GM12891 (cell line): ENCODE measurements around the gene PDZD7.

Experiments
- DNase-seq: peaks from one replicate; pipeline ENCODE4 v3.0.0; 2011; ENCODE audit warnings: low spot score; ENCODE audit not compliant: insufficient read length
- FAIRE-seq: peaks from 2 replicates; lab custom pipeline; 2011; peaks lifted over from hg19 to GRCh38; lab: Jason Lieb, UNC
- PAX5 ChIP-seq: IDR thresholded peaks from 2 replicates; pipeline ENCODE4 v1.6.1; 2011; ENCODE audit warnings: low read length, moderate library complexity, mild to moderate bottlenecking; ENCODE audit not compliant: insufficient read depth, severe bottlenecking
- POLR2A ChIP-seq: IDR thresholded peaks from 2 replicates; pipeline ENCODE4 v1.6.1; 2011; ENCODE audit warnings: low read depth, low read length, control low read depth
- POLR2AphosphoS5 ChIP-seq: IDR thresholded peaks from 2 replicates; pipeline ENCODE4 v1.6.1; 2011; ENCODE audit warnings: low read depth, low read length, control low read depth
- POU2F2 ChIP-seq: IDR thresholded peaks from 2 replicates; pipeline ENCODE4 v1.6.1; 2011; ENCODE audit warnings: low read depth, mild to moderate bottlenecking, control low read depth, low read length, moderate library complexity
- SPI1 ChIP-seq: IDR thresholded peaks from 2 replicates; pipeline ENCODE4 v1.6.1; 2011; ENCODE audit warnings: low read depth, low read length, control low read depth
- TAF1 ChIP-seq: IDR thresholded peaks from 2 replicates; pipeline ENCODE4 v1.6.1; 2011; ENCODE audit warnings: low read depth, low read length, control low read depth

The PDZD7 gene

DNA sequence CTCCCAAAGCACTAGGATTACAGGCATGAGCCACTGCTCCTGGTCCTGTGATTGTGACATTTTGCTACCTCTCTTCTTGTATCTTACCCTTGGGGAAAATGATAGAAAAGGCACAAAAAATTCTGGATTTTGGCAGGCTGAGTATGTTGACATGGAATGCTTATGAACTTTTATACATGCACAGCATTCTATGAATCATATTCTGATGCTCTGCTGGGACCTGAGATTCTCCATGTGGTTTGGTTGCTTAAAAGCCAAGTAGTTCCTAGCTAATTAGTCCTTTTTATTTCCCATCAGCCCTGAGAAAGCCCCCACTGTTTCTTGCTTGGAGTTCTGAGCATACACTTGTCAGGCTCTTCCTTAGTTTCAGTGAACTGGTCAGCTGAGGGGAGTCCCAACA lies 22.6 kb upstream of the PDZD7 start:
- TF ChIP-seq POLR2A (no peak), SPI1 (no peak)
- DNase-seq, result no peak
- FAIRE-seq, result no peak

- no peak for DNase-seq
- TF ChIP-seq POLR2AphosphoS5 (no peak), POU2F2 (no peak), PAX5 (no peak), POLR2A (no peak), TAF1 (no peak), SPI1 (no peak)
- no peak for FAIRE-seq
Measured at GRCh38 chr10:101052285-101052684, 21.4 kb upstream of the PDZD7 start.

DNA sequence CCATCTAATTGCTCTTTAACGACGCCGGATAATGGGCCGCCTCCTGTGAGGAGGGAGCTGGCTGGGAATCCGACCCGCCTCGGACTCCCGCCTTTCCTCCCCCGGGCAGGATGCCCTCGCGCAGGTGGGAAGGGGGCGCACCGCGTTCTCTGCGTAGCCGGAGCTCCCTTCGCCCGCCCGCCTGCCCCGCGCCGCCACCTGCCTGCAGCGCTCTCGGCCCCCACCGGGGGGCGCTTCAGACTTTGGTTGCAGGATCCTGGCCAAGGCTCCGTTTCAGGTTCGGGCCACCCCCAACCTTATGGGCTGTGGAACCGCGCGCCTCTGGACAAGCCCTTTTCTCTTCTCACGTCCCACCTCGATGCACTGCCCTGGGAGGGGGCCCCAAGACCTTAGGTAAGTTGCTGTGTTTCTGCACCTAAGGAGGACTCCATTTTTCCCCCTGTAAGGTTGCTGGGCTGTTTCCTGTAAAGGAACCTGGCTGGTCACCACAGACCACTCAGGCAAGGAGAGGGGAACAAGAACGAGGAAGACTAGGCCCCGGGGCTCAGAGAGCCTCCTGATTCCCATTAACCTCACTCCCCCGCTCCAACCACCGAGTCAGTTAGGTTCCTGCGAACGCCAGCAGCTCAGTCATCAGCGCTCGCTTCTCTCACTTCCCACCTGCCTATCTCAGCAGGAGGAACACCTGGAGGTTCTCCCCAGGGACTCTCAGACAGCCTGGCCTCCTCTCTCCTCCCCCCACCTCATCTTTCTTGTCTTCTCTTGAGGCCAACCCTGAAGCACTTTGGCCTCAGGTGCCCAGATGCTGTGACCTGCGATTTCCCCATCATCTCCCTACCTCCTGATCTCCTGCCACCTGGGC lies 19.5 kb upstream of the PDZD7 start:
- TF ChIP-seq POLR2A (no peak), PAX5 (no peak), SPI1 (no peak), POLR2AphosphoS5 (no peak), TAF1 (no peak), POU2F2 (no peak)
- peak; percentile 78 for DNase-seq
- FAIRE-seq, result peak; percentile 72

- DNase-seq, result no peak
- FAIRE-seq, result no peak
- TF ChIP-seq SPI1 (no peak), PAX5 (no peak), POLR2A (no peak), POU2F2 (no peak), TAF1 (no peak), POLR2AphosphoS5 (no peak)
Measured at GRCh38 chr10:101047961-101048892, 17.3 kb upstream of the PDZD7 start.

GRCh38 chr10:101047268-101047667 lies 16.3 kb upstream of the PDZD7 start:
- no peak for FAIRE-seq
- no peak for DNase-seq
- TF ChIP-seq POLR2A (no peak), POLR2AphosphoS5 (no peak), SPI1 (no peak), POU2F2 (no peak), PAX5 (no peak), TAF1 (no peak)

DNA sequence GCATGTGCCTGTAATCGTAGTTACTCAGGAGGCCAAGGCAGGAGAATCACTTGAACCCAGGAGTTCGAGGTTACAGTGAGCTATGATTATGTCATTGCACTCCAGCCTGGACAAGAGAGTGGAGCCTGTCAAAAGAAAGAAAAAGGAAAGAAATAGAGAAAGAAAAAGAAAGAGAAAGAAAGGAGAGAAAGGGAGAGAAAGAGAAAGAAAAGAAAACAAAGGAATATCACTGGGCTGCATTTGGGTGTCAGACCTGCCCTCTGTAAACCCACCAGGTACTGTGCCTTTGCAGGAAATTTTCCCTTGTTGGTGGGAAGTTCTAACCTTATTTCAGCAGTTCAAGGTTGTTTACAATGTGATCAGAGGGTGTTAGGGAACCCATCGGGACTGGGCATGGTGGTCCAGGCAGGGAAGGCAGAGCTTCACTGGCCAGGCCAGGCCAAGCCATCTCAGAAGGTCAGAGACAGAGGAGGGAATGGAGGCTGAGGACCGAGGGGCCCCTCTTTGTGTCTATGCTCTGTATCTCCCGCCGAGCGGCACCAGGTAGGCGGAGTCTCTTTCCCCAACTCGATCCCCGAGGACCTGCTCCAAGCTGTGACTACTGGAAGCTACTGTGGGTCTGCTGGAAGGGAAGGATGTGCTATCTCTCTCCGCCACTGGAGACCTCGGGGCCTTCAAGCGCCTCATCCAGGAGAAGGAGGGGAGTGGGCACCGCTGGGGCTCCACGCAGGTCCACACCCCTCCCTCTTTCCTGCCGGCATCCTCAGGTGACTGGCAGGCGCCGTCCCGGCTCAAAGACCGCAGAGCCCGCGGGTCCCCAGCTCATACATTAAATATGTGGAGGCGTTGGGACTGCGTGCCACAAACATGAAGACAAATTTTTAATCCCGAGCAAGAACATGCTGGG lies 15.7 kb upstream of the PDZD7 start:
- FAIRE-seq (no peak), DNase-seq (no peak)
- no peak for TF ChIP-seq POLR2AphosphoS5
- TF ChIP-seq POLR2A, result no peak
- TF ChIP-seq PAX5, result no peak
- TF ChIP-seq TAF1, result no peak
- no peak for TF ChIP-seq POU2F2
- TF ChIP-seq SPI1, result no peak

- TF ChIP-seq PAX5 (no peak), SPI1 (no peak), POU2F2 (no peak), POLR2A (no peak), TAF1 (no peak), POLR2AphosphoS5 (no peak)
- no peak for FAIRE-seq
Measured at GRCh38 chr10:101044117-101044516, 13.2 kb upstream of the PDZD7 start.

GRCh38 chr10:101043363-101043707 lies 12.4 kb upstream of the PDZD7 start:
- no peak for FAIRE-seq
- no peak for DNase-seq
- TF ChIP-seq POLR2AphosphoS5 (no peak), POU2F2 (no peak), SPI1 (no peak), POLR2A (no peak), PAX5 (no peak), TAF1 (no peak)

More at GRCh38 chr10:101044117-101044516, 13.2 kb upstream of the PDZD7 start:
- no peak for DNase-seq

DNA sequence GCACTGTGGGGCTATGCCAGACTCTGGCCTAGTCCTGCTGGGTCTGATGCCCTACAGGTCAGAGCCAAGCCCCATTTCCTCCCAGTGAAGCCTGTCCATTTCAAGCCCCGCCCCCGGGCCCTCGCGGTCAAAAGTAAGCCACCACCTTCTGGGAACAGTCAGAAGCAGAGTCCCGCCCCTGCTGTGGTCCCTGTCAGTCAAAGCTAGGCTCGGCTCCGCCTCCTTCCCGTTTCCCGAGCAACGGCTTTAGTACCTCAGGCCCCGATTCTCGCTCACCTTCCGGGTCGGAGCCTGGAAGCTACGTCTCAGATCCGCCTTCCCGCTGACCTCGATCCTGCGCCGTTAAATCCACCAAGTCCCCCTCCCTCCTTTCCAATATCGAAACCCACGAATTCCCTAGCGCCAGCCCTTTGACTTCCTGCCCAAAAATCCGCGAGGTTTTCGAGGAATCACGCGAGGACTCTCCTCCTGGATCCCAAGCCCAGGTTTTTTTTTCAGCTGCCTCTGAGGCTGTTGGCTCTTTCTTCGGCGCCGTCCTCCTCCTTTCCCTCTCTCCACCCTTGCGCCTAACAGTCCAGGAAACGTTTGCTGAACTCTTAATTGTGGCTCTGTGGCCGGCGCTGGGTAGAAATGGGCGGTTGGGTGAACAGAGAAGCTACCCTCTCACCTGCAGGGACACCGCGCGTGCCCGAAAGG lies 11.9 kb upstream of the PDZD7 start:
- no peak for TF ChIP-seq SPI1
- 0 out of 2 replicates have a peak, but pooled peaks have one; percentile 46 for TF ChIP-seq POLR2AphosphoS5
- TF ChIP-seq PAX5, result no peak
- no peak for TF ChIP-seq POU2F2
- TF ChIP-seq POLR2A, result peak; percentile 66; the same call in 1 of the 2 replicates
- peak; percentile 45 for TF ChIP-seq TAF1
- FAIRE-seq (peak; percentile 88), DNase-seq (peak; percentile 84)
